Measurements from ENCODE around the gene RASL10B.

The RASL10B gene

GRCh38 chr17:35723735-35724134 is 7.7 kb upstream of the RASL10B start:
- no peak for DNase-seq

- no peak for DNase-seq
These were observed 6.4 kb upstream of the RASL10B start for GRCh38 chr17:35725058-35725457.

GRCh38 chr17:35725802-35726126 is 5.7 kb upstream of the RASL10B start:
- DNase-seq, result no peak

GRCh38 chr17:35726127-35726952 is 5.1 kb upstream of the RASL10B start:
- DNase-seq, result no peak

GRCh38 chr17:35726953-35727460 is 4.4 kb upstream of the RASL10B start:
- DNase-seq, result no peak

GRCh38 chr17:35727635-35728034 is 3.8 kb upstream of the RASL10B start:
- no peak for DNase-seq

- DNase-seq, result no peak
These were observed 2.9 kb upstream of the RASL10B start for GRCh38 chr17:35728551-35728950.

- DNase-seq, result no peak
These were observed 2.0 kb upstream of the RASL10B start for GRCh38 chr17:35729405-35729833.

GRCh38 chr17:35730400-35731005 is 936 bp upstream of the RASL10B start:
- no peak for DNase-seq

- no peak for DNase-seq
These were observed 722 bp downstream of the RASL10B start for GRCh38 chr17:35731917-35732805.

- no peak for DNase-seq
These were observed 1.3 kb downstream of the RASL10B start for GRCh38 chr17:35732806-35733136.

GRCh38 chr17:35733366-35733765 is 1.9 kb downstream of the RASL10B start:
- DNase-seq, result no peak

GRCh38 chr17:35734396-35734795 is 3.0 kb downstream of the RASL10B start:
- DNase-seq, result no peak

- DNase-seq, result no peak
These were observed 3.8 kb downstream of the RASL10B start for GRCh38 chr17:35735036-35735805.

GRCh38 chr17:35736236-35736635 is 4.8 kb downstream of the RASL10B start:
- DNase-seq, result no peak

GRCh38 chr17:35738519-35739133 is 7.2 kb downstream of the RASL10B start:
- DNase-seq, result no peak

GRCh38 chr17:35740216-35740615 is 8.8 kb downstream of the RASL10B start:
- DNase-seq, result no peak

- peak; percentile 21 for DNase-seq
These were observed 9.8 kb downstream of the RASL10B start for GRCh38 chr17:35740997-35741931.

GRCh38 chr17:35742496-35742895 is 11.1 kb downstream of the RASL10B start:
- no peak for DNase-seq

GRCh38 chr17:35742896-35743477 is 11.5 kb downstream of the RASL10B start:
- DNase-seq, result no peak

Measured in NCI-H1417 treated with DMSO at 0.1 percent for 48 hours (cell line).